GM18508 (cell line): ENCODE results near the gene FYN.

Experiments
- ATAC-seq: cut with Tn5 transposase; IDR thresholded peaks from one replicate; pipeline ENCODE4 v1.9.1; 2021; ENCODE audit warnings: moderate number of reproducible peaks; ENCODE audit not compliant: insufficient read depth, unreplicated experiment

The FYN gene

GRCh38 chr6:111674883-111675282 lies 198.4 kb downstream of the FYN start:
- no peak for ATAC-seq

- ATAC-seq: no peak
Observed at GRCh38 chr6:111674413-111674812, 198.8 kb downstream of the FYN start.

DNA sequence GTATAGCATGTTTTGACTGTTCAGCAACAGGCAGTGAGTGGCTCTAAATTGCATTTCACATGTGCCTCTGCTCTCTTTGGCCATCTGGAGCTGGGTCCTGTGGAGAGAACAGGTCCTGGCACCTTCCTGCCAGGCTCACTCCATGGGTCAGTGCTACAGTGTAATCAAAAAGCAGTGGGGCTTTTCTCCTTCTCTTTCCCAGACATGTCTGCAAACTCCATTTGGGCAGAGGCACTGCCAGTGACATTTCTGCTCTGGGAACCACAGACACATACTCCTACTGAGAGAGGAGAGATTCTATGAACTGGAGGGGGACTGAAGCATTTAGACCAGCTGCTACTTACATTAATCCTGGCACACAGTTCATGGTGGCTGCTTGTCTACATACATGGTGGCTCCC lies 199.3 kb downstream of the FYN start:
- no peak for ATAC-seq

DNA sequence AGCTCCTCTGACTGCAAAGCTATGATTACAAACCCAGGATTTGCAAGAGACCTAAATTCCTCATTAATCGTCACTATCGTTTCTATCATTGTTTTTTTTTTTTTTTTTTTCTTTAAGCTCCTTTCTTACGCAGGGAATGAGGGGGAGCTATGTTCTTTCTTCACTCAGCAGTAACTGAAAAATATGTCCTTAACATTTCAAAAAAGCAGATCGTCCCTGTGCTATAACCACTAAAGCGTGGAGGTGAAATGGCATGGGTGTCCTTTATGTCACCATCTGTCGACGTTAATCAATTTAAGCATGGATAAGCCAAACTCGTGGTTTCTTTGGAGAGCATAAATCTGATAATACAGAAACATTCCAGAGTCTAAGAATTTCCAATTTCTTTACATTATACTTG lies 199.7 kb downstream of the FYN start:
- no peak for ATAC-seq

- no peak for ATAC-seq
Observed at GRCh38 chr6:111672761-111673450, 200.3 kb downstream of the FYN start.

- ATAC-seq: no peak
Observed at GRCh38 chr6:111669326-111669725, 203.9 kb downstream of the FYN start.

DNA sequence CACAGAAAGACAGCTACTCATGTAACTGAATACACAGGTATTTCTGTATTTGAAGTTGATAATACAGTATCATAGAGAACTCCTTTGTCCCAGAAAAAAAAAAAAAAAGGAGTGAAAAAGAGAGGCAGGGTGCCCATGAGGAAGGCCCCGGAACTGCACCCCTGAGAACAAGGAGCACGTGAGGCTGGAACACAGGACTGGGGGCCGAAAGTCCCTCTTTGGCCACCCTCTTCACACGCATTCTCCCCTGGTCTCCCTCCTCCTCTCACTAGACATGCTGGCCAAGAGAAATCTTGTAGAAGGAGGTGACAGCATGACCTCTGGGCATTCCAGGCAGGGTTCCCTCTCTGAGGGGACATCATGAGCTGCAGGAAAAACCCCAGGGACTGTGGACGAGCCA lies 204.8 kb downstream of the FYN start:
- no peak for ATAC-seq

GRCh38 chr6:111667931-111668330 lies 205.3 kb downstream of the FYN start:
- no peak for ATAC-seq

- ATAC-seq: no peak
Observed at GRCh38 chr6:111666847-111667246, 206.4 kb downstream of the FYN start.

DNA sequence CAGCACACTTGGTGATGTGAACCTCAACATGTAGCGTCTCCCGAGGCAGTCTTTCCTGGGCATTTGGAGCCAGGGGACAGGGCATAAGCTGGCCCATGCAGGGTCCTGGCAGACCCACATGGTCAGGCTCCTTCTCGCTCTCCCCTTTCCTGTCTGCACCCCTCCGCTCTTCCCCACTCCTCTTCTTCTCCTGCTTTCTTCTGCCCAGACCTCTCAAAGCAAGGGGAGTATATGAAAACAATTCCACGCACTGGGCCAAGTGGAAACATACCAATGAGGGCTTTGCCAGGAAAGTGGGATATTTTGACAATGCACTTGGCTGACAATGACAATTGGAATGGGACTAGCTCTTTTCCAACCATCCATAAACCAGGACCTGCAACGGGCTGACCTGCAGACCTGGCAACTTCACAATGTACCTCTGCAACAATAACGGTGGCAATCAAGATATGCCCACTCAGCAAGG lies 208.7 kb downstream of the FYN start:
- no peak for ATAC-seq

- no peak for ATAC-seq
Observed at GRCh38 chr6:111663692-111664564, 209.3 kb downstream of the FYN start.

DNA sequence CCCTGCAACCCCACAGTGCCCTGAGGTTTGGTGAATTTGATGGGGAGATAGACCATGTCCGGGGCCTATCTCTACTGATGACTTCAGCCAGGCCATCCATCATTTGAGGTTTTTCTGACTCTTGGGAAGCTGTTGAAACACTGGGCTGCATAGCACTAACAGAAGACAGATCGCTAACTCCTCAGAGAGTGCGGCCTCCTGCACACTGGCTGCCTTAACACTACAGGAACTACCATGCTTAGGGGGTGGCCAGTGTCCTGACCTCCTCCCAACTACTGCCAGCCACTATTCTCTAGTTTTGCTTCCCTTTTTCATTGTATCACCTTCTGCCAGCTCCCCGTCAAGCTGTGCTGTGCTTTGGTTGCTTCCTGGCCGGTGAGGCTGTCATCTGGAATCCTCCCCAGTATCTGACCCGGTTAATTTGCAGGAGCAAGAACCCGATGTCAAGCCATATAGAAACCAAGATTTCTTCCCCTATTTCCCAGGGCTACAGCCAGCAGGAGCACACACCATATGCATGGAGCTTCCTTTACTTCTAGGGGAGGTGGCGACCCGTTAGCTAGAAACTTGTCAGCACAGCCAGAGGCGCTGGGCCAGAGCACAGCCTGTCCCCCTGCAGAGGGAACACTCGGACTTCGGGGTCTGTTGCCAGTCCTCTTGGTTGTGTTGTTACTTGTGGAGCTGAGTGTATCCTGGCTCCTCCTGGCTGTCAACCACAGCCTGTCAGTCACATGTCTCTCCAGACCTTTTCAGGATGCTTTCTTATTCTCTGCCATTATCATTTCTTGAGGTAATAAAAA lies 210.3 kb downstream of the FYN start:
- no peak for ATAC-seq

GRCh38 chr6:111662072-111662793 lies 211.0 kb downstream of the FYN start:
- ATAC-seq: no peak

DNA sequence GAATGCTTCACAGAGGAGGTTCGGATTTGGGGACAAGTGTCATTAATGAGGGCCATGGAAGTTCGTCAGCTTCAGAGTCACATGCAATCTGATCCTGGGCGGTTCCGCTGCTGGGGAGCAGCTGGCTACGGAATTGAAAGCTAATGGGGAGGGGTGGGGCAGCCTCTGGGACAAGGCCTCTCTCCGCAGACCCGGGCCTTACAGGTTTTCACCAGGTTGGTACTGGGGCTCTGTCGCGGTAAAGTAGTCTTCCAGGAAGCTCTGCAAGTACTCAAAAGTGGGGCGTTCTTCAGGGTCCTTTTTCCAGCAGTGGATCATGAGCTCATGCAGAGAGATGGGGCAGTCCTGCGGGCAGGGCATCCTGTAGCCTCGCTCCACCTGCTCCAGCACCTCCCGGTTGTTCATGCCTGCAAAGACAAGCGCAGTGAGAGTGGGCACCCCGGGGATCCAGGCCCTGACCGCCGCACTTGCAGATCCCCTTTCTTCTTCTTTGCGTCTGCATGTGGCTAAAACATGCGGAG lies 211.7 kb downstream of the FYN start:
- ATAC-seq: no peak

- no peak for ATAC-seq
Observed at GRCh38 chr6:111660531-111660930, 212.7 kb downstream of the FYN start.

GRCh38 chr6:111658462-111659154 lies 214.6 kb downstream of the FYN start:
- no peak for ATAC-seq

DNA sequence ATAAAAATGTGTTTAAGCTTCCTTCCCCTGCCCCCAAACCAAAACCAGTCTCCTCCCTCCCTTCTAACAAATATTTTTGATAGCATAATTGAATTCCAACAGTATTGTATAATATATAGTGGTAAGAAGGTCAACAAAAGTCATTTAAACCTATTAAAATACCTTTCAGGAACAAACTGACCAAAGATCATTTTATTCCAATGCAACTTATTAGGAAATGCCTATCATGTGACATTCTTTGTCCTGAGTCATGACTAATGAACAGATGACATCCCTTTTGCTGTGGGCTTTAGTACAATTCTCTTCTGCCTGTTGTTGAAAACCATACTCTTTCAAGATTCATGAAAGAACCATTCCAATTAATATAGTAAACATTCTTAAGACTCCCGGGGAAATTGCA lies 216.1 kb downstream of the FYN start:
- ATAC-seq: no peak

GRCh38 chr6:111653979-111654378 lies 219.3 kb downstream of the FYN start:
- ATAC-seq: no peak

DNA sequence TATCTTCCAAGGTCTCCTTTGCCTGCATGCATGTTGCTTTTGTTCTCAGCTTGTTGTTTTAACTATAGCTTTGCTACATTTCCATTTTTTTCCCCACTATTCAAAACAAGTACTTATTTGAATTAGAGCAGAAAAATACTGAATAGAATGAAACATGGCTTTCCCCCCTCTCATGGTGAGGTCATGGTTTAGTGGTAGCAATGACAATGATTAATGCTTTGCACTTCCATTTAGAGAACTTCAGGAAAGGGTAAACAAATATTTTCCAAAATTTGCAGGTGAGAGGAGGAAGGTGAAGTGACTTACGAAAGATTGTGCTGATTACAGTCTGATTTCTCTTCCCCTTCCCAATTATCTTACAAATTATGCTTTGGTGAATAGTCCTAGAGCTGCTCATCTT lies 219.8 kb downstream of the FYN start:
- ATAC-seq: no peak
